ENCODE data around the gene CPNE1.
A peak's percentile ranks its signal among the peaks of the same experiment; 100 is the strongest.
"Not testable (repeated sequence)": the region's sequence is repeated elsewhere in the genome, so short reads cannot be mapped to it uniquely, and the experiment has no call there.

Gene CPNE1

DNA sequence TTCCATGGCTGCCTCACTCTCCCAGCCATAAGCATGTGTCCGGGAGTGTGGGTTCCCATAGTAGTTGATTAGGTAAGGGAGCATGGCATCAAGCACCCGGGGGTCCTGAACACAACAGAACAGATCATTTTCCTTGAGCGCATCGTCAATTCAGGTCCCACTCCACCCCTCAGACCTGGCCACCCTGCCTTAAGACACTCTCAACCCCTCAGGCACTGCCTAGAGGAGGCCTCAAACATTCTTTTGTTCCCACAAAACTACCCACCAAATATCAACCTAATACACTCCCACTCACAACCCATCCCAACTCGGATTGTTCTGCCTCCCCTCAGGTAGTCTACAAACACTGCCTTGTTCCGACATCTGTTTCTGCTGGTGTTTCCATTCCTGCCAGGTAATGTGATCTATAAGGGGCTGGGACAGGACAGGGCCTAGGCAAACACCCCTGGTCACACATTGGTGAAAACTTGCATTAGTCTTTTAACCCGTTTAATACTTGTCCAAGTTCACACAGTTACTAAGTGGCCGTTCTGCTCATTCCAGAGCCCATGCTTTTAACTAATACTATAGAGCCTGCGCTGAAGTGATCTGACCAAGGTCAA is 33.1 kb upstream of the CPNE1 start:
- no peak for DNase-seq

DNA sequence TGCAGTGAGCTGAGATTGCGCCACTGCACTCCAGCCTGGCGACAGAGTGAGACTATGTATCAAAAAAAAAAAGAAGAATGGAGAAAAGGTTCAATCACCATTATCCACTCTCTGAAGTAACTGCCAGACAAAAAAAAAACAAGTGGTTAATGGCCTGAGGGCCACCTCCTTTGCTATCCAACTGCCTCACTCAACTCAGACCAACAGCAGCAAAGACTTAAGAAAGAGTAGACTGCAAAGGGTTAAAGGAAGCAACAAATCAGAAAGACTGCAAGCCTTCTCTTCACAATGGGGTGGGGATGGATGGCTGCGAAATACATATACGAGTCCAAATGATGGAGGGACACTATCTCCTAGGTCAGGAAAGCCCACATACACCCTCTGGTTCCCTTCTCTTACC is 31.3 kb upstream of the CPNE1 start:
- DNase-seq: no peak

DNA sequence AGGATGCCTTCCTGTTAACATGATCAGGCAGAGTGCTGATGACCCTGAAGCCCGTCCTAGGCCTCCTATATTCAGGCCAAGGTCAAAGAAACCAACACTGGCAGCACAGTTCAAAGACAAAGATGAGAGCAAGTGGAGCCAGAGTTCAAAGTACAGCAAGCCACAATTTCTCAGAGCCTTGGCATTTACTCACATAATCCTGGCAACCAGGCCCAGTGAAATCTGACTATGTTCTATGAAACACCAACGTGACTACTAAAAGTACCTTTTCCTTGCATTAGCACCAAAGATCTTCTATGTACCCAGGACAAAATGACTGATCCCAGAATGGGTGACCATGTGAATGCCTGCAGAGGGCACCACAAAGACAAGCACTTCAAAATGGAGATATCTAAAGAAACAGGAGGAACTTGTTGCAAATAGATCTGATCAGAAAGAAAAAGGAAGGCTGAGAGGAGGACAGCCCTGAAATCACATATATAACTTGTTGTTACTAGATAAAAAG is 30.6 kb upstream of the CPNE1 start:
- no peak for DNase-seq

DNA sequence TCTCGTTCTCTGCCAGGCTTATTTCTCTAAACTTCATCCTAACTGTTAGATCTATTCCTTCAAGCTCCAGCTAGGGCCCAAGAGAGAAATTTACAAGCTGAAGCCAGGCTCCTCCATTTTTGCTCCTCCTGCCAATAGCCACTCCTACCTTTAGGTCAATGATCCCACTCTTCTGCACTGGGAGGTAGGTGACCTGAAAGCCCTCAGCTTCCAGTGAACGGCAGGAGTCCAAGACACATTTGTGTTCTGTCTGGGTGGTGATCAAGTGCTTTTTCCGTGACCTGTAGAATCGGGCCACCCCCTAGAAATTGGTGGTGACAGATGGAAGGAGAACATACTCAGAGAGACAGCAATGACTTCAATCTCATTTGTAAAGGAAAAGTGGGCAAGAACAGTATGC is 25.6 kb upstream of the CPNE1 start:
- no peak for DNase-seq

DNA sequence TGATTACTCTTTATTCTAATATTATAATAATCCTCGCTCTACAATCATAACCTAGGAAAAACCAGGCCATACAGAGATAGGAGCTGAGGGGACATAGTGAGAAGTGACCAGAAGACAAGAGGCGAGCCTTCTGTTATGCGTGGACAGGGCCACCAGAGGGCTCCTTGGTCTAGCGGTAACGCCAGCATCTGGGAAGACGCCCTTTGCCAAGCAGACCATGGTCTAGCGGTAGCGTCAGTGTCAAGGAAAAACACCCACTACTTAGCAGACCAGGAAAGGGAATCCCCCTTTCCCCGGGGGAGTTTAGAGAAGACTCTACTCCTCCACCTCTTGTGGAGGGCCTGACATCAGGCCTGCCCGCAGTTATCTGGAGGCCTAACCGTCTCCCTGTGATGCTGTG is 22.2 kb upstream of the CPNE1 start:
- not testable (repeated sequence) for DNase-seq

DNA sequence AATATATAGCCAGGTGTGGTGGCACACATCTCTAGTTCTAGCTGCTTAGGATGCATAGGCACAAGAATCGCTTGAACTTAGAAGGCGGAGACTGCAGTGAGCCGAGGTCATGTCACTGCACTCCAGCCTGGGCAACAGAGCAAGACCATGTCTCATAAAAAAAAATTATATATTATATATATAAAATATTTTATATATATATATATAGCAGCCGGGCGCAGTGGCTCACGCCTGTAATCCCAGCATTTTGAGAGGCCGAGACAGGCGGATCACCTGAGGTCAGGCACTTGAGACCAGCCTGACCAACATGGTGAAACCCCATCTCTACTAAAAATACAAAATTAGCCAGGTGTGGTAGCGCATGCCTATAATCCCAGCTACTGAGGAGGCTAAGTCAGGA is 20.7 kb upstream of the CPNE1 start:
- DNase-seq: not testable (repeated sequence)

DNA sequence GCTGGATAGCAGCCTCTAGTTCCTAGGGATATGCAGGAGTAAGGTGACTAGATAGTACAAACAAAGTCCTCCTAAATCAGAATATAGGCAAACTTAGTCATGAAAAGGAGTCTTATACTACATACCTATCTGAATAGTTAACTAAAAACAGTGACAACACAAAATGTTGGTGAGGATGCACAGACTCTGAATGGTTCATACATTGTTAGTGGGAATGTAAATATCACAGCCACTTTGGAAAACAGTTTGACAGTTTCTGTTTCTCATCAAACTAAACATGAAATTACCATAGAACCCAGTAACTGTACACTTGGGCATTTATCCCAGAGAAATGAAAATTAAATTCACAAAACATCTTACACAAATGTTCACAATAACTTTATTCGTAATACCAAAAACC is 17.3 kb upstream of the CPNE1 start:
- no peak for DNase-seq

DNA sequence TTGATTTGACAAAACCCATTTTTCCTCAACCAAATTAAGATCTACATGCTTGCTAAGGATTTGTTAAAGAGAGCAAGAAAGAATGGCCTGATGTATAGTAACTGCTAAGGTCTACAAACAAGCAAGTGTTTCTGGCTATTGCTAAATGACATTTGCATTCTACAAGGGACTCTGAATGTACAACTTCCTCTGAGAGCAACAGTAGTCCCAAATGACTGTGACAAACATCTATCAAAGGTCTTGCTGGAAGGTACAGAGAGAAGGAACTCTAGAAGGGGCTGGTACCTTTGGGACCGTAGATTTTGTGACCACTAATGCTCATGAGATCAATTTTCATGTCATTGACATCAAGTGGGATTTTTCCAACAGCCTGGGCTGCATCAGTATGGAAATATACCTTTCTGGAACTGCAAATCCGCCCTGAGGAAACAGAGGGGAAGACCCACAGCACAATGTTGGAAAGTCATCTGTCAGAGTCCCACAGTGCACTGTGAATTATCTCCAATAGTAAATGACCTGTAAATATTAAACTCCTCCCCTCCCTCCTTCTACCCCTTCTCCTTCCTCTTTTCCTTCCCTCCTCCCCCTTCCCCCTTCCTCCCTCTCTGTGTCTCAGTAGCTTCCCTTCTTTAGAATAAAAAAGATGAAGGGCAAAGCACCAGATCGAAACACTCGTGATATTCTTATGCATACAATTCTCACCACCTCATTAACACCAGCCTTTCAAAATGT is 15.9 kb upstream of the CPNE1 start:
- no peak for DNase-seq

DNA sequence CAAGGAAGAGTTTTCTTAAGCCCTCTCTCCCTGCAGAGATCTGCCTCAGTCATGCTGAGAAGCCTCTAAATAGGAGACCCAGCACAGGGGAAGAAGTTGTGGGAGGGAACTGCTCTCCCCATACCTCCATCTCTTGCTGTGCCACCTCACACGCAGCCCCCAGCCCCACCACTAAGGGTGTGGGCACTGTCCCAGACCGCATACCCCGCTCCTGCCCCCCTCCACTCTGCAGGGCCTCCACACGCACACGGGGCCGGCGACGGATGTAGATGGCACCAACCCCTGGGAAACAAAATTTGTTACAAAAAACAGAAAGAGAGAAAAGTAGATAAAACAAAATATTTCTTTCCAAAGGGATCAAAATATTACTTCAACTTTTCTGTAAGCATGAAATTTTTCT is 10.2 kb upstream of the CPNE1 start:
- no peak for DNase-seq

DNA sequence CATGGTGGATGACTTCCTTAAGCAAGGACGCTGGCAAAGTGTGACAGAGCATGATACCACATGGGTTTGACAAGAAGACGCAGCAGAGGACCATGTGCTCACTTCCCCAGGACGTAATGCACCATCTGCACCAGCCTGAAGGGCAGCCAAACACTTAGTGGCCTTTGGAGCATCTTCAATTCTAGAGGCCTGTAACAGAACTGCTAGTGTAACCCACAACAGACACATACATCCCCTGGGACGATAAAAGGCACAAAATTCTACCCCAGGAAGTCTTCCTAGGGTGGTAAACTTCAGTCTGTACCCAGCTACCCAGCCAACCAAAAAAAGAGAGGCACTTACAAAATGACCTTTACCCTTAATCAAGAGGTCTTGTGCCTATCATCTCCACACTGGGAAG is 9.2 kb upstream of the CPNE1 start:
- no peak for DNase-seq

DNA sequence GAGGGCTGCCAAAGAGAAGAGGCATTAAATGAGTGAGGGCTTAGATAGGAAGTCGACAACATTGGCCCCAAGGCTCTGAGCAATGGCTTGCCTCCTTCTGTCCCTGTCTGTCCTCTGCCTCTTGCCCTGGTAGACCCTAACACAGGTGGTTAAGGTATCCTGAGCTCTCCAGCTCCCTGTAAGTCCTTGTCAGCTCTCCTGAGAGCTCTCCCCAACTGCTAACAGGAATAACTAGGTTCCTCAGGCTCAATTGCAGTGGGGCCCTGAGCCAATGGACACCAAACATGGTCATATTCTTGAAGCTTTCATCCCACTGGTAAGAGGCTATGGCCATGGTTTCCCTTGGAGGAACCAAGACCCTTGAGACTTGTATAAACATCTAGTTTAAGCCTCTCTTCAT is 5.0 kb upstream of the CPNE1 start:
- no peak for DNase-seq

DNA sequence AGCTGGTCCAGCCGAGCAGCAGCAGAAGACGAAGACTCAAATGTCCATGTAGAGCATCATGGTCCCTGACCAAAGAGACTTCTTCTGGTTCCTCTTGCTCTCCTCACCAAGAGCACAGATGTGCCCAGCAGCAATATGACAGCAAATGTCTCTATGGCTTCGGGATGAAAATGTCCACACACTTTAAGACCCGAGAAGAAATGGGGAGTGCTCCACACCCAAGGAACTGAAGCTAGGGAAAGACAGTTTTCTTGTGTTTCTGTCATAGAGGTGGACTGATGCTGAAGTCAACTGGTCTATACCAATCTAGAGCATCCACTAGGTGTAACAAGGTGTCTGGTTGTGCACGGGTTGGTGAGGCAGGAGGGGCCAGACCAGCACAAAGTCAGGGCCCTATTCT is 4.5 kb upstream of the CPNE1 start:
- no peak for DNase-seq

DNA sequence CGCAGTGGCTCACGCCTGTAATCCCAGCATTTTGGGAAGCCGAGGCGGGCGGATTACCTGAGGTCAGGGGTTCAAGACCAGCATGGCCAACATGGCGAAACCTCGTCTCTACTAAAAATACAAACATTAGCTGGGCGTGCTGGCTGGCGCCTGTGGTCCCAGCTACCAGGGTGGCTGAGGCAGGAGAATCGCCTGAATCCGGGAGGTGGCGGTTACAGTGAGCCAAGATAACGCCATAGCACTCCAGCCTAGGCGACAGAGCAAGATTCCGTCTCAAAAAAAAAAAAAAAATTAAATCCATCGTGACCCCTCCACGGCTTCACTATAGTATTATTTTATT is 1.2 kb upstream of the CPNE1 start:
- DNase-seq: no peak

DNA sequence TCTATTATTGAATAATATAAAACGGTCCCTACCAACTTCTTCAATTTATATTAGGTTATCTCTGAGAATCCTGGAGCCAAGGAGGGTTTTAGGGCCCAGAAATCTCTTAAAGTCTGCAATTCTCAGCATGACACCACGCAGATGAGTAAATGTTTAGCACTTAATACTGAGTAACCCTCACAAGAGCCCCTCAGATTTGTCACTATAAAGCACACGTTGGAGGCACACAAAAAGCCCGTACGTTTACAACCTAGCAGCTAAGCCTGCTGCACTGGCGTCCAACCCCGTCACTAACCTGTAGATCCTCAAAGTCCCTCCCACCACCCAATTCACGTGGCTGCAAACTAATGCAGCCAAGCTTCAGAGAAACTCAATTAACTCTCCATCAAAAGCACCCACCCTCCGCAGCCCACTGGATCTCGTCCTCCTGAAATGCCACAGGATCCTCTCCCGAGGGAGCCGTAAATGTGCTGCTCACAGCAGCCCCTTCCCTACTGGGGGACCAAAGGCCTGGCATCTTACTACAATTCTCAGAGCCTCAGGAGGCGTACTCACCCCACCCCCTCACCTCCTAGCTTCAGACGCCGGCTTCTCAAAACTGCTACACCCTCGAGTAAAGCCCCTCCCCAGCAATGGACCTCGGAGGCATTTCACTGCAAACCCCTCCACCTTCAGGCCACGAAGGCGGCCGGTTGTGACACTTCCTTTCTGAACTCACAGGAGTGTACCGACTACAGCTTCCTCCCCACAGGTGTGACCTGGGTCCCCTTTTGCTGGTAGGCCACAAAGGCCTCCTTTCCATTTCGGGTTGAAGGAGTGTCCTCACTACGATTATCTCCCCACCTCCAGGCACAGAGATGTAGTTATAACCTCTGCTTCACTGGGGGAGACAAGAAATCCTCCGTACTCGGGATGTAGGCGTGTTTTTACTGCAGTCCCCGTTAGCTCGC is 909 bp downstream of the CPNE1 start:
- DNase-seq: peak; percentile 19

DNA sequence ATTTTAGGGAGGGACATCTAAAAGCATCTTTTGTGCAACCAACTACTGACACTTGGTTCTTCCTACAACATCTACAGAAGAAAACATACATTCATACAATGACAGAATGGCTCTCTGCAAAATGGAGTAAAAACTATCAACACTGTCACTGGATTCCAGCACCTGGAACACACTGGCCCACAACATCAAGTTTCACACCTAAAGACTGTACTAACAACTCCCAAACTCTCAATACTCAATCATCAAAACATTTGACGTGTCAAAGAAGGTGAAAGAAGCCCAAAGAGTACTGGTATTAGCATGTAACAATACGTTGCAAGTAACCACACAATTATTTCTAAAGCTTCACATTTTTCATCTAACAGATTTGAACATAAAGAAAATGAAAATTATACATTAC is 2.1 kb downstream of the CPNE1 start:
- no peak for DNase-seq

DNA sequence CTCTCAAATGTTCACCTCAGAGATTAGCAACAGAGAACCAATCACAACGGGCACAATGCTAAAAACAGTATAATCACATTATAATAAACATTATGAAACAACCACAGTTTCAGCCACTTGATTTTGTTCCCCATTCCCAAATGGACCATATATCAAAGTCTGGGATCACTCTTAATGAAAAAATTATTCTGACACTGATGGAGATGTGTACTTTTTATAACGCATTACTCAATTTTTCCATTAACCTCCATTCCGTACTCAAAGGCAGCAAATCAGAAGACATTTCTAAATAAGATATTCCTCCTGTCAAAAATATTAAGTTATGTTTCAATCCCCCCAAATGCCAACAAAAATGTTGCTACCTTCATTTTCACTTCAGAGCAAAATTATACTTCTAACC is 2.8 kb downstream of the CPNE1 start:
- no peak for DNase-seq

DNA sequence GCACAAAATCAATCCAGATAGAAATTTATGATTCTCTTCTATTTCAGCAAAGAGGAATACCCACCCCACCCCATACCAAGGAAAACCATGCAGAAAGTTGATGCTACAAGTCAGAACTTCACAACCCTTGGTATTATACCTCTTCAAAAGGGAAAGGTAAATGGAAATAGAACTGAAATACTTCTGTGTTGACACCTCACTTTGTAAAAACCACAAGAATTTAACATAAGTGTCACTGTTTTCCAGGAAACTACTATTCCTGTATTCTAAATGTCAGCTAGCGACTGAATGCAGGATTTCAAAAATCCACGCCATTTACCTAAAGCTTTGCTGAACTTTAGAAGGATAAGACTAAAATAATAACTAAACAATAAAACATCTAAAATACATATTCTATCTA is 3.6 kb downstream of the CPNE1 start:
- DNase-seq: no peak

DNA sequence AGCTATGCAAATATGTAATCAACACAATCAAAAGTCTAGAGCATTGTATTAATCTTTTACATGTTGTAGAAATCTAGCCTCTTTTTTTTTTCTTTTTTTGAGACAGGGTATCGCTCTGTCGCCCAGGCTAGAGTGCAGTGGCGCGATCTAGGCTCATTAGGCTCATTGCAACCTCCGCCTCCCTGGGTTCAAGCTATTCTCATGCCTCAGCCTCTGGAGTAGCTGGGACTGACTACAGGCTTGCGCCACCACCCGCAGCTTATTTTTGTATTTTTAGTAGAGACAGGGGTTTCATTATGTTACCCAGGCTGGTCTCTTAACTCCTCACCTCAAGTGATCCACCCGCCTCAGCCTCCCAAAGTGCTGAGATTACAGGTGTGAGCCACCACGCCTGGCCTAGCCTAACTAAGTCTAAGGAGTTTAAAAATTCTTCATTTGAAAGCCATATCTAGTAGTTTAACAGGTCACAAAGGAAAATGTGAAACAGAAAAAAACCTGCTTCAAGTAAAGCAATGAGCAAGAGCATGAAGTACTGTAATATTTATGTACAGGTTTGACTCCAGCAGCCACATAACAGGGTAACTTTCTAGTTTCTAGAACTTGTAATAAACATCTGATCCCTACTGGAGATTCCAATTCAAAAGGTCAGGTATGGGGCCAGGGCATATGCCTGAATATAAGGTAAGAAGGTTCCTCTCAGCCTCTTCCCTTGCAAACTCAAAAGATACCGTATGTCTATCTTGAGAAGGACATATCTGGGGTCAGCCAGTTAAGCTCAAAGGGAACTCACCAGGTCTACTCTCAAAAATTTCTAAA is 4.4 kb downstream of the CPNE1 start:
- no peak for DNase-seq

DNA sequence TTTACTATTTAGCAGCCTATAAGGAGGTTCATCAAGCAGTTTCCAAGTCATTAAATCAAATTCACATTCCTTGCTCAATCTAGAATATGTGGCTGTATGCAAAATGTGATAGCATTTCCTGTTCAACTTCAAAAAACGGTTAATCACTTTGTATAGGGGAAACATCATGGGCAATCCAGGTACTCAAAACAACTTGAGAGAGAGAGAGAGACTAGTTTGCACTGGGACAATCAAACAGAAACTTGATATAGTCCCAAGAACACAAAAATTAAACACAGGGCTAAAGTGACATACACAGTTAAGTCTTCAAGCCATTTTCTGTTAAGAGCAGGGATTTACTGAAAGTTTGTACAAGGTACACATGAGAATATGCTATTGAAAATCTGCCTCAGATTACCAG is 7.4 kb downstream of the CPNE1 start:
- DNase-seq: no peak

DNA sequence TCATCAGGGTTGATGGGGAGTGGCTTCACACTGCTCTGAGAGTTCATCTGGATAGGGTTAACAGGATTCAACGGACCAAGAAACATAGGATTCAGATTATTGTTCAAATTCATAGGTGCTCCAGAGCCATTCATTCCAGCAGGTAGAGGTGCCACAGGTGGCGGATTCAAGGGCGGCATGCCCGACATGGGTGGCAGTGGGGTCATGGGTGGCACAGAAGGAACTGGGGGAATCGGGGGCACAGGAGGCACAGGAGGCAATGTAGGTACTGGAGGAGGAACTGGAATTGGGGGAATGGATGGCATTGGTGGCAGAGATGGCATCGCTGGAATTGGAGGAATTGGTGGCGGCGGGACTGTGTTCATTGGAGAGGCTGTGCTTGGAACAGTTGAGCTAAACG is 10.3 kb downstream of the CPNE1 start:
- no peak for DNase-seq

DNA sequence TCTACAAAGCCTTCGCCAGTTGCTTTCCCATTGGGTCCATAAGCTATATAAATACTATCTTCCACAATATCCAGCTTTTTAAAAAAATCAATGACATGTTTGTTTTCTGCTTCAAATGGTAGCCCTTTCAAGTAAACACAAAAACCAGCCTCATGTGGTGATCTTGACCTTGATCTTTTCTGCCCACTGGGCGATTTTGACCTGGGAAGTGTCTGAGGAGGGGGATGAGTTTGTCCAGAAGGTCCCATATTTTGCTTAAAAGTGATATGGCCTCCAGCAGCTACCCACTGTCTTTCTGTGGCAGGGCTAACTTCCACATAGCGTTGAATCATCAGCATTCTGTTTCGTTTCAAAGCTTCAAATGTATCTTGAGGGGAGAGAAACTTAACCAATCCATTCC is 10.8 kb downstream of the CPNE1 start:
- DNase-seq: no peak

DNA sequence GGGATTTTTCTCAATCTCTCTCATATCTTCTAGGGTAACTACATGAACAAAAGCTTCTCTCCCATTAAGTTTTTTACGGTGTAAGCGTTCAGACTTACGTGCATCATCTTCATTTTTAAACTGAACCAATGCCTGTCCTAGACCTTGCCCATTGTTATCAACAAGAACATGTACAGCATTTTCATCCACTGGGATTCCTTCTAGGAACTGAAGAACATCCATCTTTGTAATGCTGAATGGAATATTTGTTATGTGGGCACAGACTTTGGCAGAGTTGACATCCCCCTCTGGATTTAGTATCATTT is 11.3 kb downstream of the CPNE1 start:
- DNase-seq: no peak
